ENCODE results near the gene ARPC1A. TPM values are rescaled to one million over a fixed set of nuclear protein-coding genes. Genes with fewer than 3 reads are reported as not detected.
A peak's percentile ranks its signal among the peaks of the same experiment; 100 is the strongest.

ARPC1A gene
- total RNA-seq, 1 donor from 2014 or later = 198 TPM

DNA sequence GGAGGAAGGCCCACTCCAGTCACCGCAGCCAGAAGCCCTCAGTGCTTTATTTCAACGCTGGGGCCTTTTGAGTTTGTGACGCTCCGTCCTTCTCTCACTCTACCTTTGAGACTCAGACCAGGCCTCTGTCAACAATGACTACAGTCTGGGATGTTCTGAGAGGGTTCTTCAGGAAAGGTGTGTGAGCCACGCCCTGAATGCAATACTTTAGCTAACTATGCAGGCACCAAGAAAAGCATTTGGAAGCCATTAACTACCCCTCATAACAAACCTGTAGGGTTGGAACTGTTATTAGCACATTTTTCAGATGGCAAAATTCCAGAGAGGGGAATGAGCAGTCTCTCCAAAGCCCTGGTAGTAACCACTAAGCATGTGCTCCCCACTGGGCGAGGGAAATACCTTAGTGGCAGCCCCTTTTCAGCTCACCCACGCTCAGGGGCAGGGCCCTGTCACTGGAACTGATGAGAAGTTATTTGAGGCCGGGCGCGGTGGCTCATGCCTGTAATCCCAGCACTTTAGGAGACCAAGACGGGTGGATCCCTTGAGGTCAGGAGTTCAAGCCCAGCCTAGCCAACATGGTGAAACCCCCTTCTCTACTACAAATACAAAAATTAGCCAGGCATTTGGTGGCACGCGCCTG is 43.2 kb downstream of the ARPC1A start:
- peaks cover 26% of the 10 kb centered on the region for H3K36me3 ChIP-seq (ENCODE audit: insufficient read depth, low read length)
- H3K4me3 Mint-ChIP-seq (ENCODE audit: unreplicated experiment) = no peak overlapping the region
- H3K27me3 ChIP-seq (ENCODE audit: insufficient read depth, low read length) = no peaks in the 10 kb centered on the region
- no peaks in the 10 kb centered on the region for H3K9me3 Mint-ChIP-seq (ENCODE audit: unreplicated experiment)
- no peak overlapping the region for H3K27ac ChIP-seq (ENCODE audit: low read depth, low read length)
- H3K9ac ChIP-seq (ENCODE audit: low read length) = no peak overlapping the region
- TF ChIP-seq, protein P1, sequence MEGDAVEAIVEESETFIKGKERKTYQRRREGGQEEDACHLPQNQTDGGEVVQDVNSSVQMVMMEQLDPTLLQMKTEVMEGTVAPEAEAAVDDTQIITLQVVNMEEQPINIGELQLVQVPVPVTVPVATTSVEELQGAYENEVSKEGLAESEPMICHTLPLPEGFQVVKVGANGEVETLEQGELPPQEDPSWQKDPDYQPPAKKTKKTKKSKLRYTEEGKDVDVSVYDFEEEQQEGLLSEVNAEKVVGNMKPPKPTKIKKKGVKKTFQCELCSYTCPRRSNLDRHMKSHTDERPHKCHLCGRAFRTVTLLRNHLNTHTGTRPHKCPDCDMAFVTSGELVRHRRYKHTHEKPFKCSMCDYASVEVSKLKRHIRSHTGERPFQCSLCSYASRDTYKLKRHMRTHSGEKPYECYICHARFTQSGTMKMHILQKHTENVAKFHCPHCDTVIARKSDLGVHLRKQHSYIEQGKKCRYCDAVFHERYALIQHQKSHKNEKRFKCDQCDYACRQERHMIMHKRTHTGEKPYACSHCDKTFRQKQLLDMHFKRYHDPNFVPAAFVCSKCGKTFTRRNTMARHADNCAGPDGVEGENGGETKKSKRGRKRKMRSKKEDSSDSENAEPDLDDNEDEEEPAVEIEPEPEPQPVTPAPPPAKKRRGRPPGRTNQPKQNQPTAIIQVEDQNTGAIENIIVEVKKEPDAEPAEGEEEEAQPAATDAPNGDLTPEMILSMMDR (IDR thresholded peaks at IDR 0.05; ENCODE audit: insufficient read depth, low read depth, low read length) = no peak
- TF ChIP-seq EZH2 (IDR thresholded peaks at IDR 0.05; ENCODE audit: insufficient read depth, low read length) = no peak
- no peak for FAIRE-seq
- no peak overlapping the region for H2AFZ ChIP-seq (ENCODE audit: low read depth, low read length)
- H3K9me3 ChIP-seq (ENCODE audit: insufficient read depth, low read depth, low read length) = no peaks in the 10 kb centered on the region
- DNase-seq (ENCODE audit: low read depth) = no peak
- H3K4me3 ChIP-seq (ENCODE audit: insufficient read depth, low read depth, low read length) = no peak overlapping the region
- peaks cover 11% of the 10 kb centered on the region for H3K36me3 Mint-ChIP-seq (ENCODE audit: low read depth, unreplicated experiment)
- H3K4me1 Mint-ChIP-seq (ENCODE audit: low read depth, unreplicated experiment) = peaks cover 3% of the 10 kb centered on the region
- H3K27me3 Mint-ChIP-seq (ENCODE audit: low read depth, unreplicated experiment) = no peaks in the 10 kb centered on the region
- no peaks in the 10 kb centered on the region for H3K79me2 ChIP-seq (ENCODE audit: insufficient read depth, low read length)
- H3K27ac Mint-ChIP-seq (ENCODE audit: unreplicated experiment) = no peak overlapping the region
- H3K4me2 ChIP-seq (ENCODE audit: low read length) = no peak overlapping the region
- H4K20me1 ChIP-seq (ENCODE audit: insufficient read depth, low read length) = peaks cover 27% of the 10 kb centered on the region
- H3K4me1 ChIP-seq (ENCODE audit: insufficient read depth, low read length) = peaks cover 3% of the 10 kb centered on the region

DNA sequence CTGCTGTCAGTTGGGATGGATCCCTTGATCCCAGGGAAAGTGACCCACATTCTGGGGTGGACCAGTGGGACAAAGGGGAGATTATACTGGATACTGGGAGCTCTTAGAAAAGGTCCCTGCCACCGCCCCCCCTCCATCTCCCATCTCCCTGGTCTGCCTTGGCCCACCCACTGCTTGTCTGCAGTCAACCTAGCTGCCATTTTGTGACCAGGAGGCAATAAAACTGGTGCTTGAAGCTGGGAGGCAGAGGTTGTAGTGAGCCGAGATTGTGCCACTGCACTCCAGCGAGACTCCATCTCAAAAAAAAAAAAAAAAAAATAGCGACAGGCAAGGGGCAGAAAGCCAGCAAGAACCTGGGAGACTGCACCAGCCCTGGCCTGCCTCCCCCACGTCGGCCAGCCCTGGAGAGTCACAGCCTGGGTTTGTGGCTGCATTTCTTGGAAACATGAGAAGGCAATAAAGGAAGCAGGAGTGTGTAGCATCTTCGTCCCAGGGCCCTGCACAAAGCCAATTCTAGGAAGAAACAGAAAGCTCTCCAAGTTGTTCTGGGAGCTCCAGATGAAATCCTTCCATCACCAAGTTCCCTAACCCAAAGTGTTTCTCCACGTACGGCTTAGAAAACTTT is 44.2 kb downstream of the ARPC1A start:
- Histone ChIP-seq H3K4me1 (ENCODE audit: insufficient read depth, low read length) (peaks cover 3% of the 10 kb centered on the region), H3K4me3 (ENCODE audit: insufficient read depth, low read depth, low read length) (no peak overlapping the region), H3K36me3 (ENCODE audit: insufficient read depth, low read length) (peaks cover 19% of the 10 kb centered on the region), H3K9me3 (ENCODE audit: insufficient read depth, low read depth, low read length) (no peaks in the 10 kb centered on the region), H3K79me2 (ENCODE audit: insufficient read depth, low read length) (no peaks in the 10 kb centered on the region), H2AFZ (ENCODE audit: low read depth, low read length) (no peak overlapping the region), H3K9ac (ENCODE audit: low read length) (no peak overlapping the region), H3K4me2 (ENCODE audit: low read length) (no peak overlapping the region), H3K27me3 (ENCODE audit: insufficient read depth, low read length) (no peaks in the 10 kb centered on the region), H4K20me1 (ENCODE audit: insufficient read depth, low read length) (peaks cover 24% of the 10 kb centered on the region), H3K27ac (ENCODE audit: low read depth, low read length) (no peak overlapping the region)
- FAIRE-seq (no peak), DNase-seq (ENCODE audit: low read depth) (peak; percentile 42)
- TF ChIP-seq EZH2 (IDR thresholded peaks at IDR 0.05; ENCODE audit: insufficient read depth, low read length) = no peak
- TF ChIP-seq, protein P1 (IDR thresholded peaks at IDR 0.05; ENCODE audit: insufficient read depth, low read depth, low read length) = no peak
- no peaks in the 10 kb centered on the region for H3K27me3 Mint-ChIP-seq (ENCODE audit: low read depth, unreplicated experiment)
- peaks cover 3% of the 10 kb centered on the region for H3K4me1 Mint-ChIP-seq (ENCODE audit: low read depth, unreplicated experiment)
- no peak overlapping the region for H3K27ac Mint-ChIP-seq (ENCODE audit: unreplicated experiment)
- H3K36me3 Mint-ChIP-seq (ENCODE audit: low read depth, unreplicated experiment) = peaks cover 7% of the 10 kb centered on the region
- H3K9me3 Mint-ChIP-seq (ENCODE audit: unreplicated experiment) = no peaks in the 10 kb centered on the region
- H3K4me3 Mint-ChIP-seq (ENCODE audit: unreplicated experiment) = no peak overlapping the region

DNA sequence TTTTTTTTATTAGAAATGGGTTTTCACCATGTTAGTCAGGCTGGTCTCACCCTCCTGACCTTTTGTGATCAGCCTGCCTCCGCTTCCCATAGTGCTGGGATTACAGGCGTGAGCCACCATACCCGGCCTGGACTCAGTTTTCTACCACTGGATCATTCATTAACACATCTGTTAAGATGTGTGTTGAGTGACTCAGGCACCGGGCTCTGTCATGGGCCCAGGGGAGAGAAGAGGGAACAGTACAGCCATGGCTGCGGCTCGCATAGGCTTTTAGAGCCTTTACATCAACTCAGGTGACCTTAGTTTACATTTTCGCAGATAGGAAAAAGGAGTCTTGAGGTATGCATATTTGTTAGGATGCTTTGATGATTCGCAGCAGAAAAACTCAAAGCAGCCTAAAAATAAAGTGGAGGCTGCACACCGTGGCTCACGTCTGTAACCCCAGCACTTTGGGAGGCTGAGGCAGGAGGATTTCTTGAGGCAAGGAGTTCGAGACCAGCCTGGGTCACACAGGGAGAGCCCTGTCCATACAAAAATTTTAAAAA is 45.8 kb downstream of the ARPC1A start:
- H2AFZ ChIP-seq (ENCODE audit: low read depth, low read length) = no peak overlapping the region
- no peak overlapping the region for H3K9ac ChIP-seq (ENCODE audit: low read length)
- Mint-ChIP-seq H3K9me3 (ENCODE audit: unreplicated experiment) (no peaks in the 10 kb centered on the region), H3K4me1 (ENCODE audit: low read depth, unreplicated experiment) (peaks cover 3% of the 10 kb centered on the region), H3K27me3 (ENCODE audit: low read depth, unreplicated experiment) (no peaks in the 10 kb centered on the region), H3K4me3 (ENCODE audit: unreplicated experiment) (no peak overlapping the region), H3K36me3 (ENCODE audit: low read depth, unreplicated experiment) (peaks cover 2% of the 10 kb centered on the region), H3K27ac (ENCODE audit: unreplicated experiment) (no peak overlapping the region)
- TF ChIP-seq, protein P1 (IDR thresholded peaks at IDR 0.05; ENCODE audit: insufficient read depth, low read depth, low read length) = no peak
- TF ChIP-seq EZH2 (IDR thresholded peaks at IDR 0.05; ENCODE audit: insufficient read depth, low read length) = no peak
- peaks cover 3% of the 10 kb centered on the region for H3K4me1 ChIP-seq (ENCODE audit: insufficient read depth, low read length)
- H3K79me2 ChIP-seq (ENCODE audit: insufficient read depth, low read length) = peaks cover 12% of the 10 kb centered on the region
- no peaks in the 10 kb centered on the region for H3K27me3 ChIP-seq (ENCODE audit: insufficient read depth, low read length)
- no peak for DNase-seq (ENCODE audit: low read depth)
- no peak overlapping the region for H3K4me2 ChIP-seq (ENCODE audit: low read length)
- H4K20me1 ChIP-seq (ENCODE audit: insufficient read depth, low read length) = peaks cover 25% of the 10 kb centered on the region
- no peak overlapping the region for H3K27ac ChIP-seq (ENCODE audit: low read depth, low read length)
- peaks cover 7% of the 10 kb centered on the region for H3K36me3 ChIP-seq (ENCODE audit: insufficient read depth, low read length)
- no peak overlapping the region for H3K4me3 ChIP-seq (ENCODE audit: insufficient read depth, low read depth, low read length)
- FAIRE-seq = no peak
- H3K9me3 ChIP-seq (ENCODE audit: insufficient read depth, low read depth, low read length) = no peaks in the 10 kb centered on the region
